A549 (cell line): ENCODE data around the gene RELN. TPM values are rescaled to one million over a fixed set of nuclear protein-coding genes. Genes with fewer than 3 reads are reported as not detected.

Experiments used
- ATAC-seq, 2 experiments: fragments of 200-7000 bp in 1 of 2; fragments of >200 bp in 1 of 2; cut with Nextera tagmentation in 1 of 2; cut with Tn5 transposase in 1 of 2; 3 replicates each; pipeline versions ENCODE4 v1.8.0 to v1.9.1; 2018 to 2020; ENCODE audit warnings: mild to moderate bottlenecking in 1 of 2, moderate library complexity in 1 of 2
- CTCF ChIA-PET: fragments of 300-600 bp; sonication (Branson Sonifier 250); formaldehyde crosslinking; extraction: SDS; loops from one replicate; lab custom pipeline; 2021; ENCODE audit warnings: antibody characterized with exemption, inconsistent platforms; lab: Yijun Ruan, JAX
- POLR2A ChIA-PET: fragments of 350-600 bp; formaldehyde crosslinking; extraction: SDS; loops from one replicate; lab custom pipeline; 2021; ENCODE audit warnings: antibody characterized with exemption, inconsistent platforms; lab: Yijun Ruan, JAX
- DNase-seq, 2 experiments: peaks; one replicate each; pipeline versions ENCODE4 v3.0.0 to v3.0.0-alpha.2; 2011 to 2016; ENCODE audit warnings: low read depth in 1 of 2, low spot score in 1 of 2
- FAIRE-seq: peaks from 2 replicates; lab custom pipeline; 2011; peaks lifted over from hg19 to GRCh38; lab: Jason Lieb, UNC
- H3K27ac ChIP-seq, 2 experiments: fragments of >200 bp; sonication (Bioruptor Twin); formaldehyde crosslinking; 3 replicates each; pipeline ENCODE4 v1.5.1; 2016 to 2017
- H3K4me1 ChIP-seq: fragments of >200 bp; sonication (Bioruptor Twin); formaldehyde crosslinking; 3 replicates; pipeline ENCODE4 v1.6.1; 2016
- H3K4me2 ChIP-seq: fragments of >200 bp; sonication (Bioruptor Twin); formaldehyde crosslinking; 3 replicates; pipeline ENCODE4 v1.6.1; 2016
- H3K4me3 ChIP-seq: fragments of >200 bp; sonication (Bioruptor Twin); formaldehyde crosslinking; 3 replicates; pipeline ENCODE4 v1.5.1; 2016
- H3K9me3 ChIP-seq: fragments of >200 bp; sonication (Bioruptor Twin); formaldehyde crosslinking; 3 replicates; pipeline ENCODE4 v1.6.1; 2016
- CBX8 ChIP-seq: fragments of 200-600 bp; sonication (generic); IDR thresholded peaks from 2 replicates; pipeline ENCODE4 v1.6.1; 2016
- CEBPB ChIP-seq, 2 experiments: fragments of >200 bp in 1 of 2; sonication (Bioruptor Twin) in 1 of 2; formaldehyde crosslinking in 1 of 2; IDR thresholded peaks; 2 replicates each; pipeline ENCODE4 v1.6.1; 2012 to 2016
- ESRRA ChIP-seq: fragments of 150-350 bp; IDR thresholded peaks from 2 replicates; pipeline ENCODE4 v1.6.1; 2014; ENCODE audit warnings: mild to moderate bottlenecking, low read length, borderline replicate concordance
- HEYL ChIP-seq: fragments of 250-450 bp; sonication (Bioruptor Pico); IDR thresholded peaks from 2 replicates; pipeline ENCODE4 v1.8.0; 2021; ENCODE audit warnings: mild to moderate bottlenecking, moderate library complexity
- HOXA7 ChIP-seq: fragments of 250-450 bp; sonication (Bioruptor Pico); IDR thresholded peaks from 2 replicates; pipeline ENCODE4 v1.5.0; 2020; ENCODE audit warnings: mild to moderate bottlenecking, moderate library complexity
- POLR2A ChIP-seq: IDR thresholded peaks from 2 replicates; pipeline ENCODE4 v1.6.1; 2012; ENCODE audit warnings: mild to moderate bottlenecking, low read length
- RARB ChIP-seq: fragments of 250-450 bp; sonication (Bioruptor Pico); IDR thresholded peaks from 2 replicates; pipeline ENCODE4 v1.8.0; 2021; ENCODE audit warnings: mild to moderate bottlenecking, moderate library complexity
- RCOR1 ChIP-seq: fragments of 150-350 bp; IDR thresholded peaks from 2 replicates; pipeline ENCODE4 v1.6.1; 2014; ENCODE audit warnings: antibody characterized with exemption, low read length, low read depth
- RFX5 ChIP-seq: fragments of 450-650 bp; IDR thresholded peaks from 2 replicates; pipeline ENCODE4 v1.7.1; 2014; ENCODE audit warnings: antibody characterized with exemption, mild to moderate bottlenecking, moderate library complexity
- TFCP2L1 ChIP-seq: fragments of 250-450 bp; sonication (Bioruptor Pico); IDR thresholded peaks from 2 replicates; pipeline ENCODE4 v1.5.0; 2021; ENCODE audit warnings: mild to moderate bottlenecking
- ZC3H11A ChIP-seq: fragments of 450-650 bp; IDR thresholded peaks from 2 replicates; pipeline ENCODE4 v1.6.1; 2014; ENCODE audit warnings: antibody characterized with exemption, mild to moderate bottlenecking
- ZNF302 ChIP-seq: fragments of 250-450 bp; sonication (Bioruptor Pico); IDR thresholded peaks from 2 replicates; pipeline ENCODE4 v1.9.0; 2021; ENCODE audit warnings: inconsistent platforms, mild to moderate bottlenecking, moderate library complexity
- WGBS: methylation state at CpG from one replicate; pipeline ENCODE4 v1.1.6; 2017; ENCODE audit errors: missing lambda C conversion rate; 5-methylcytosine and 5-hydroxymethylcytosine counted together
- polyA plus RNA-seq, 4 experiments: library from polyadenylated mRNA; depleted of rRNA in 3 of 4; stranded (reverse); fragments of >200 nt; fragmentation: RNase III in 1 of 4; extraction: RNeasy Plus Mini Kit Qiagen cat#74134 plus additional on column Dnase treatment in 1 of 4; gene quantifications; 2 replicates in 3 of 4; 3 replicates in 1 of 4; pipeline ENCODE4 v1.2.3, GENCODE V29; 2011 to 2017
- TF ChIP-seq, protein P1 (sequence below): fragments of 250-450 bp; sonication (Bioruptor Pico); IDR thresholded peaks from 2 replicates; pipeline ENCODE4 v1.5.0; 2021; ENCODE audit warnings: mild to moderate bottlenecking, moderate library complexity, borderline replicate concordance
- TF ChIP-seq, protein P2 (sequence below): fragments of 200-600 bp; sonication (generic); IDR thresholded peaks from 2 replicates; pipeline ENCODE4 v1.6.1; 2016; ENCODE audit warnings: antibody characterized with exemption, mild to moderate bottlenecking, moderate library complexity
- TF ChIP-seq, protein P3 (sequence below): fragments of 250-450 bp; sonication (Bioruptor Pico); IDR thresholded peaks from 2 replicates; pipeline ENCODE4 v1.5.0; 2020; ENCODE audit warnings: low read depth, mild to moderate bottlenecking, moderate library complexity
- TF ChIP-seq, protein P4 (sequence below): IDR thresholded peaks from 2 replicates; pipeline ENCODE4 v1.6.1; 2012; ENCODE audit warnings: low read depth, borderline replicate concordance

RELN gene
- polyA plus RNA-seq, 2 of the 4 experiments (the other 2 are of a cell fraction) = not detected

DNA sequence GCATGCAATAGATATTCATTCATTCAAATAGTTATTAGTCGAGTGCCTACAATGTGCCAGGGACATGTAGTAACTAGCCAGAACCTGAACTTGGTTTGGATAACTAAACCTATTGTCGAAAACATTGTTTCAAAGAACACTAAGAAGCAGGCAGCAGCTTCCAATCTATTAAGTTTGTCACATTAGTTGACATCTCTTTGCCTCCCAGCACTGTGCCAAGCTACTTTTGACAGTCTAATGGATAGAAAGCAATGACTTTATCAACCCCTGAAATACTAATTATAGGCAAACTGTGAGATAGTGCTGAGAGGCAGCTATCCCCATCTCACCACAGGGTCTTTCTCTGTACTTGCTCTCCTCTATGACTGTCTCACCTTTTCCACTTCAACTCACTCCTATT lies 22.4 kb upstream of the RELN start:
- ATAC-seq (no peak), FAIRE-seq (no peak), DNase-seq (no peak)
- 2% methylated on average over 2 of the region's 2 CpGs for WGBS
- Histone ChIP-seq H3K27ac (no peak overlapping the region), H3K4me1 (no peaks in the 10 kb centered on the region), H3K9me3 (no peaks in the 10 kb centered on the region), H3K4me3 (no peak overlapping the region), H3K4me2 (no peak overlapping the region)
- POLR2A ChIA-PET = no interaction called here
- TF ChIP-seq POLR2A = no peak
- no peak for TF ChIP-seq ZC3H11A
- no peak for TF ChIP-seq CEBPB (IDR thresholded peaks at IDR 0.05)
- TF ChIP-seq RFX5 = no peak
- no peak for TF ChIP-seq ESRRA
- no peak for TF ChIP-seq HOXA7 (CRISPR knock-in tag)
- TF ChIP-seq, protein P1, sequence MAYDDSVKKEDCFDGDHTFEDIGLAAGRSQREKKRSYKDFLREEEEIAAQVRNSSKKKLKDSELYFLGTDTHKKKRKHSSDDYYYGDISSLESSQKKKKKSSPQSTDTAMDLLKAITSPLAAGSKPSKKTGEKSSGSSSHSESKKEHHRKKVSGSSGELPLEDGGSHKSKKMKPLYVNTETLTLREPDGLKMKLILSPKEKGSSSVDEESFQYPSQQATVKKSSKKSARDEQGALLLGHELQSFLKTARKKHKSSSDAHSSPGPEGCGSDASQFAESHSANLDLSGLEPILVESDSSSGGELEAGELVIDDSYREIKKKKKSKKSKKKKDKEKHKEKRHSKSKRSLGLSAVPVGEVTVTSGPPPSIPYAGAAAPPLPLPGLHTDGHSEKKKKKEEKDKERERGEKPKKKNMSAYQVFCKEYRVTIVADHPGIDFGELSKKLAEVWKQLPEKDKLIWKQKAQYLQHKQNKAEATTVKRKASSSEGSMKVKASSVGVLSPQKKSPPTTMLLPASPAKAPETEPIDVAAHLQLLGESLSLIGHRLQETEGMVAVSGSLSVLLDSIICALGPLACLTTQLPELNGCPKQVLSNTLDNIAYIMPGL (CRISPR knock-in tag) = no peak
- TF ChIP-seq, protein P2, sequence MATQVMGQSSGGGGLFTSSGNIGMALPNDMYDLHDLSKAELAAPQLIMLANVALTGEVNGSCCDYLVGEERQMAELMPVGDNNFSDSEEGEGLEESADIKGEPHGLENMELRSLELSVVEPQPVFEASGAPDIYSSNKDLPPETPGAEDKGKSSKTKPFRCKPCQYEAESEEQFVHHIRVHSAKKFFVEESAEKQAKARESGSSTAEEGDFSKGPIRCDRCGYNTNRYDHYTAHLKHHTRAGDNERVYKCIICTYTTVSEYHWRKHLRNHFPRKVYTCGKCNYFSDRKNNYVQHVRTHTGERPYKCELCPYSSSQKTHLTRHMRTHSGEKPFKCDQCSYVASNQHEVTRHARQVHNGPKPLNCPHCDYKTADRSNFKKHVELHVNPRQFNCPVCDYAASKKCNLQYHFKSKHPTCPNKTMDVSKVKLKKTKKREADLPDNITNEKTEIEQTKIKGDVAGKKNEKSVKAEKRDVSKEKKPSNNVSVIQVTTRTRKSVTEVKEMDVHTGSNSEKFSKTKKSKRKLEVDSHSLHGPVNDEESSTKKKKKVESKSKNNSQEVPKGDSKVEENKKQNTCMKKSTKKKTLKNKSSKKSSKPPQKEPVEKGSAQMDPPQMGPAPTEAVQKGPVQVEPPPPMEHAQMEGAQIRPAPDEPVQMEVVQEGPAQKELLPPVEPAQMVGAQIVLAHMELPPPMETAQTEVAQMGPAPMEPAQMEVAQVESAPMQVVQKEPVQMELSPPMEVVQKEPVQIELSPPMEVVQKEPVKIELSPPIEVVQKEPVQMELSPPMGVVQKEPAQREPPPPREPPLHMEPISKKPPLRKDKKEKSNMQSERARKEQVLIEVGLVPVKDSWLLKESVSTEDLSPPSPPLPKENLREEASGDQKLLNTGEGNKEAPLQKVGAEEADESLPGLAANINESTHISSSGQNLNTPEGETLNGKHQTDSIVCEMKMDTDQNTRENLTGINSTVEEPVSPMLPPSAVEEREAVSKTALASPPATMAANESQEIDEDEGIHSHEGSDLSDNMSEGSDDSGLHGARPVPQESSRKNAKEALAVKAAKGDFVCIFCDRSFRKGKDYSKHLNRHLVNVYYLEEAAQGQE = no peak
- TF ChIP-seq, protein P3, sequence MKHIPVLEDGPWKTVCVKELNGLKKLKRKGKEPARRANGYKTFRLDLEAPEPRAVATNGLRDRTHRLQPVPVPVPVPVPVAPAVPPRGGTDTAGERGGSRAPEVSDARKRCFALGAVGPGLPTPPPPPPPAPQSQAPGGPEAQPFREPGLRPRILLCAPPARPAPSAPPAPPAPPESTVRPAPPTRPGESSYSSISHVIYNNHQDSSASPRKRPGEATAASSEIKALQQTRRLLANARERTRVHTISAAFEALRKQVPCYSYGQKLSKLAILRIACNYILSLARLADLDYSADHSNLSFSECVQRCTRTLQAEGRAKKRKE = no peak
- TF ChIP-seq HEYL = no peak
- TF ChIP-seq CBX8 = no peak
- CTCF ChIA-PET = interaction anchor here (0.6 kb wide), 1 partner anchor 427 kb away, joined by 3 read pairs; no protein-coding TSS in a partner anchor

DNA sequence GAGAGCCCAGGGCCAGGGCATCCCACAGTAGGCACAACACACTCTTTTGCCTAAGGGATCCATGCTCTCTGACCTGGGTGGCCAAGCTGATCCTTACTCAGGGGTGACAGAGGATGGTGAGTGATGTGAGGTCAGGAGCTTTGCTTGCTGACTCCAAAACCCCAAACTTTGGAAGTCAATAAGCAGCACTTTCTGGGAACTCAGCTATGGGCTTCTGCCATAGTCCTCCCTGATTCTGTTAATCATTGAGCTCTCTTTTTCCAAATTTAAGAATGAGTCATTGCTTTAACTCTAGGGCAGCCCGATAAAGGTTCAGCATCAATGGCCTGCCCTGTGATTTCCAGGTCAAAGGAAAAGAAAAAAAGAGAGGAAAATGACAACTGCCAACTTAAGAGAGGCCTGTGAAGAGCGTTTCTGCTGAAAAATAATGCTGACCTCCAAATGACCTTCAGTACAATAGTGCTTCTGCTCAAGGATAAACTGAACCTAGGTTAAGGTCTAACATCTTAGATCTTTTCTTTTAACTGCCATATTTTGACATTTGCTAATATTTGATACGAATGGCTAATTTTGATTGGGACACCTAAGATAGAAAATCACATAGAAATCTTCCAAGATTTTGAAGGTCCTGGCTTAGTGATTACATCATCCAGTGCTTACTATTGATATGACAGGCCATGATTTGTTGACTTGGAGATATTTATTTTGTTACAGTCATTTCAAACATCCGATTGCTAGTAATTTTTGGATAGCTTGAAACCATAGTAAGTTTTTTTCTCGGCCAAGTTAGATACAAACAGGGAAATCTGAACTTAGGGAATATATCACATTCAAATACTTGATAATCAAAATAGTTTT lies 20.8 kb upstream of the RELN start:
- Histone ChIP-seq H3K9me3 (no peaks in the 10 kb centered on the region), H3K27ac (no peak overlapping the region), H3K4me3 (no peak overlapping the region), H3K4me2 (no peak overlapping the region), H3K4me1 (no peaks in the 10 kb centered on the region)
- FAIRE-seq = no peak
- 10% methylated on average over 5 of the region's 5 CpGs for WGBS
- no peak for ATAC-seq
- ChIA-PET CTCF (no interaction called here), POLR2A (no interaction called here)
- TF ChIP-seq, protein P4, sequence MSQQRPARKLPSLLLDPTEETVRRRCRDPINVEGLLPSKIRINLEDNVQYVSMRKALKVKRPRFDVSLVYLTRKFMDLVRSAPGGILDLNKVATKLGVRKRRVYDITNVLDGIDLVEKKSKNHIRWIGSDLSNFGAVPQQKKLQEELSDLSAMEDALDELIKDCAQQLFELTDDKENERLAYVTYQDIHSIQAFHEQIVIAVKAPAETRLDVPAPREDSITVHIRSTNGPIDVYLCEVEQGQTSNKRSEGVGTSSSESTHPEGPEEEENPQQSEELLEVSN = no peak
- TF ChIP-seq RCOR1 (no peak), RARB (CRISPR knock-in tag) (no peak), TFCP2L1 (CRISPR knock-in tag) (no peak), ZNF302 (CRISPR knock-in tag) (no peak)
- no peak for DNase-seq
